Endothelial cell of umbilical vein (primary cell): ENCODE results near the gene GPR155.

Source experiments
- EZH2 ChIP-seq: IDR thresholded peaks from 2 replicates; pipeline ENCODE4 v1.6.1; 2012; ENCODE audit warnings: borderline replicate concordance, low read depth, mild to moderate bottlenecking, moderate library complexity, low read length, inconsistent platforms; ENCODE audit not compliant: severe bottlenecking
- POLR2A ChIP-seq: IDR thresholded peaks from 2 replicates; pipeline ENCODE4 v1.6.1; 2012; ENCODE audit warnings: low read depth, mild to moderate bottlenecking, control low read depth, low read length
- TF ChIP-seq, protein P1 (sequence below), 2 donors: IDR thresholded peaks; 1 replicate in 1 of 2; 2 replicates in 1 of 2; pipeline ENCODE4 v1.5.1; 2011; ENCODE audit warnings: low read length in 2 of 2, mild to moderate bottlenecking in 2 of 2, moderate library complexity in 2 of 2, control low read depth in 1 of 2, inconsistent platforms in 1 of 2, low read depth in 1 of 2; ENCODE audit not compliant: insufficient read depth in 1 of 2; ENCODE audit errors: extremely low read depth in 1 of 2

DNA sequence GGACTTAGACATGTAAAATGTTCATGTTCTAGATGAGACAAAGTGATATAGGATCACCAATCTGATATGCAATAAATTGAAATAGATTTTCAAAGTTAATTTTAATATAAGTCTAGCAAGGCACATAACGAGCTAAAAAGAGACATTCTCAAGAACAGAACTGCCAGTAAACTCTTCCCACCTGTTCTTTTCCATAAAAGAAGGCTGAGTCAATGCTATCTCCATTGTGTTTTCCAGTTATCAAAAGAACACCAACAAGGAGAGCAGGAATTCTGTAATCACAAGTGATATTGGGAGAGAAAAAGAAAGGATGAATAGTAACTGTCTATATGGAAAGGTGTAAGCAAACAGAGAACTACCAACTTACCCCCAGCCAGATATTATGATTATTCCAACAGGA lies 25.6 kb downstream of the GPR155 start:
- no peak for TF ChIP-seq EZH2
- TF ChIP-seq, protein P1, sequence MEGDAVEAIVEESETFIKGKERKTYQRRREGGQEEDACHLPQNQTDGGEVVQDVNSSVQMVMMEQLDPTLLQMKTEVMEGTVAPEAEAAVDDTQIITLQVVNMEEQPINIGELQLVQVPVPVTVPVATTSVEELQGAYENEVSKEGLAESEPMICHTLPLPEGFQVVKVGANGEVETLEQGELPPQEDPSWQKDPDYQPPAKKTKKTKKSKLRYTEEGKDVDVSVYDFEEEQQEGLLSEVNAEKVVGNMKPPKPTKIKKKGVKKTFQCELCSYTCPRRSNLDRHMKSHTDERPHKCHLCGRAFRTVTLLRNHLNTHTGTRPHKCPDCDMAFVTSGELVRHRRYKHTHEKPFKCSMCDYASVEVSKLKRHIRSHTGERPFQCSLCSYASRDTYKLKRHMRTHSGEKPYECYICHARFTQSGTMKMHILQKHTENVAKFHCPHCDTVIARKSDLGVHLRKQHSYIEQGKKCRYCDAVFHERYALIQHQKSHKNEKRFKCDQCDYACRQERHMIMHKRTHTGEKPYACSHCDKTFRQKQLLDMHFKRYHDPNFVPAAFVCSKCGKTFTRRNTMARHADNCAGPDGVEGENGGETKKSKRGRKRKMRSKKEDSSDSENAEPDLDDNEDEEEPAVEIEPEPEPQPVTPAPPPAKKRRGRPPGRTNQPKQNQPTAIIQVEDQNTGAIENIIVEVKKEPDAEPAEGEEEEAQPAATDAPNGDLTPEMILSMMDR (IDR thresholded peaks at IDR 0.05; ENCODE audit: extremely low read depth in 1 of 2, insufficient read depth in 1 of 2, low read depth in 1 of 2, low read length in 2 of 2): no peak
- TF ChIP-seq POLR2A: no peak
